Epithelial cell of esophagus (primary cell): ENCODE measurements around the gene EPS15.

ENCODE experiments used
- DNase-seq: peaks from one replicate; pipeline ENCODE4 v3.0.0; 2010; ENCODE audit warnings: low read depth
- H3K4me3 ChIP-seq: 2 replicates; pipeline ENCODE4 v1.5.1; 2011; ENCODE audit warnings: mild to moderate bottlenecking, low read length, control low read depth
- CTCF ChIP-seq: IDR thresholded peaks from 2 replicates; pipeline ENCODE4 v1.5.1; 2011; ENCODE audit warnings: low read depth, mild to moderate bottlenecking, low read length, control low read depth, inconsistent platforms; ENCODE audit not compliant: insufficient read depth; ENCODE audit errors: missing control alignments

Gene EPS15

DNA sequence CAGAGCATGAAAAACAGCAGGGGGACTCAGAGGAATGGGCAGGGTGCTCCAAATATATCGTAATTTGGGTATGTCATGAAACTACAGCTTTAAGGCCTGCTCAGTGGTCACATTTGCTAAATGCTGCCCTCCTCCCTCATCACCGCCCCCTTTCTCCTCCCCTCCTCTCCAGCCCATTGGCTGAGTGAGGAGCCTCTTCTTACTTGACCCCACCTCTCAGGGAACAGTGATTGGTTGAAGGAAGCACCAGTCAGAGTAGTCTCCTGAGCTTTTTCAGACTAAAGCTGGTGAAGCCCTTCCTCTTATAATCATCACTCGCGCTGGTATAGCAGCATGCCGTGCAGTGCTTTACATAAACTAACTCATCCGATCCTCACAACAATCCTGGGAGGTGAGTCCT lies 178.7 kb downstream of the EPS15 start:
- no peak for TF ChIP-seq CTCF
- no peak overlapping the region for H3K4me3 ChIP-seq
- no peak for DNase-seq

DNA sequence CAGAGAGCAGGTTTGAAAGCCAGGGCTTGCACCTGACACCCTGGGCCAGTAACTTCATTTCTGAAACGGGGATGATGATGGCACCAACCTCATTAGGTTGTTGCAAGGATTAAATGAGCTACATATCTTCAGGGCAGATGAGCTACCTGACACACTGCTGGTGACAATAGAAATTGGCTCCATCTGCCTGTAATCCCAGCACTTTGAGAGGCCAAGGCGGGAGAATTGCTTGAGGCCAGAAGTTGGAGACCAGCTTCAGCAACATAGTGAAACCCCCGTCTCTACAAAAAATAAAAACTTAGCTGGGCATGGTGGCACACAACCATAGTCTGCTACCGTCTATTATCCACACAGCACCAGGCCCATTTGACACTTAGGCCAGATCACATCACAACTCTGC lies 182.4 kb downstream of the EPS15 start:
- no peak overlapping the region for H3K4me3 ChIP-seq
- DNase-seq, result no peak
- no peak for TF ChIP-seq CTCF

GRCh38 chr1:51336004-51336403 lies 183.1 kb downstream of the EPS15 start:
- TF ChIP-seq CTCF, result no peak
- H3K4me3 ChIP-seq, result no peak overlapping the region
- DNase-seq, result no peak

DNA sequence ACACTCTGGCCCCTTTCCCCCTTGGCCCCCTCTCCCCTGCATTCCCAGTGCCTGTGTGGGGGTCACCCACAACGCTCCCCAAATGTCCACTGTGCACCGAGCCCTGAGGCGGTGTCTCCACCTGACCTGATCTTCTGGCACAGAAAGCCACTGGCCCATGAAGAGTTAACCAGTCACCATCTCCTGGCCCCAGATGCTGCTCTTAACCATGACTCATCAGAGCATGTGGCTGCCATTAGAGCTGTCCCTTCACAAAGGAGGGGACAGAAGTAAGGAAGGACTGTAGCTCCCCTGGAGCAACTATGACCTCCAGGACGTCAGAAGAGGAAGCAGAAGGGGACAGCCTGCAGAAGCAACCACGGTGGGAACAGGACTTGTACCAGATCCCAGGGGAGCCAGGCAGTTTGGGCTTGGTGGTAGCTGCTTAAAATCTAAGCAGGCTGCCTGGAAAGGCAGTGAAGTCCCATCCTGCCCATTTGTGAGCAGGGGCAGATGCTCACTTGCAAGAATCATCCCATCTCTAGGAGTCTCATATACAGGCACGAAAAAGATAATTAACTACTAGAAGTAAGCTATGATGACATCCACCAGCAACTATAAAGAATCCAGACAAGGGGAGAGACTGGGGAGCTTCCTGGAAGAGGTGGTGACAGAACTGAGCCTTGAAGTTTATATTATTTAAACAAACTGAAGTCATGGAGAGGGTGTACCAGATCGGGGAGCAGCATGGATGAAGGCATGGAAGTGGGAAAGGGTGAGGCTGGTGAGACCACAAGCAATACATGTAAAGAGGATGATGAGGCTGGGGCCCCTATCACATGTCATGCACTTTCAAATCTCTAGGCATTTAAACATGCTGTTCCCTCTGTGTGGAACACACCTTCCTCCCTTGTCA lies 187.6 kb downstream of the EPS15 start:
- peak; percentile 43 for DNase-seq
- no peak overlapping the region for H3K4me3 ChIP-seq

DNA sequence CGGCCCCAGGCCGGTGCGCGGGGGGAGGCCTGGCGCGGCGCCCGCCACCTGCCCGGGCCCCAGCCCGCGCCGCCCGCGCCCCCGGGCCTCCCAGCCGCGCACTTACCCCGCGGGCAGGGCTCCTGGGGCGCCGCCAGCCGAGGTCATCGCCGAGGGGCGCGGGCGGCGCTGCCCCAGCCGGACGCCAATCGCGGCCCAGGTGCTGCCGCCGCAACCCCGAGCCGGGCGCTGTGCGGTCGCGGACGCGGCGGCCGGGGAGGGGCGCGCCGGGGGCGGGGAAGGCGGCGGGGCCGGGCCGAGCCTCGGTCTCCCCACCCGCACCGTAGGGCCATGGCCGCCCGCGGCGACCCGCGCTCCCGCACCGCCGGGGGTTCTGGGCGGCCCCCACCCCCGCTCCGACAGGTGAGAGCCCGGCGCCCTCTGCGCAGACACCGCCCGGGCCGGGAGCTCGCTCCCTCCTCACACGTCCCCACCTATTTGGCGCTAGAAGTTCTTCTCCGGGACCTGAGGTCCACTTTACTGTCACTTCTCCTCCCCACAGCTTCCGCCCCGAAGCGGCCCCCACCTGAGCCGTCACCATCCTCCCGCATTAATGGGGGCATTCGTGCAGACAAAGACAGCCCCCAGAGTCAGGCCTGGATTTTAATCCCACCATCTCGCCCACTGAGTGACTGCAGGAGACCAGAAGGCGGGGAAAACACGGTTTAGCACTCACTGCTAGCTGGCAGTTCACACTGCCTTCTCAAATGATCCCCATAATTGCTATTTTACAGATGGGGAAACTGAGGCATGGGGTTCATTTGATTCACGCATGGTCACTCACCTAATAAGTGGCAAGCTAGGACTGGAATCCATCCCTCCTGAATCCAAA lies 188.5 kb downstream of the EPS15 start, which contains the start of gene TTC39A:
Gene TTC39A (minus strand): TSS at position 232 of the 871 bp plus-strand sequence. CDS start 85 bp downstream, at position 147.
- TF ChIP-seq CTCF, result no peak
- DNase-seq, result no peak
- peak within 1 kb of the TSS; percentile 32 for H3K4me3 ChIP-seq

More for the DNA sequence above, 187.6 kb downstream of the EPS15 start:
- TF ChIP-seq CTCF, result no peak

DNA sequence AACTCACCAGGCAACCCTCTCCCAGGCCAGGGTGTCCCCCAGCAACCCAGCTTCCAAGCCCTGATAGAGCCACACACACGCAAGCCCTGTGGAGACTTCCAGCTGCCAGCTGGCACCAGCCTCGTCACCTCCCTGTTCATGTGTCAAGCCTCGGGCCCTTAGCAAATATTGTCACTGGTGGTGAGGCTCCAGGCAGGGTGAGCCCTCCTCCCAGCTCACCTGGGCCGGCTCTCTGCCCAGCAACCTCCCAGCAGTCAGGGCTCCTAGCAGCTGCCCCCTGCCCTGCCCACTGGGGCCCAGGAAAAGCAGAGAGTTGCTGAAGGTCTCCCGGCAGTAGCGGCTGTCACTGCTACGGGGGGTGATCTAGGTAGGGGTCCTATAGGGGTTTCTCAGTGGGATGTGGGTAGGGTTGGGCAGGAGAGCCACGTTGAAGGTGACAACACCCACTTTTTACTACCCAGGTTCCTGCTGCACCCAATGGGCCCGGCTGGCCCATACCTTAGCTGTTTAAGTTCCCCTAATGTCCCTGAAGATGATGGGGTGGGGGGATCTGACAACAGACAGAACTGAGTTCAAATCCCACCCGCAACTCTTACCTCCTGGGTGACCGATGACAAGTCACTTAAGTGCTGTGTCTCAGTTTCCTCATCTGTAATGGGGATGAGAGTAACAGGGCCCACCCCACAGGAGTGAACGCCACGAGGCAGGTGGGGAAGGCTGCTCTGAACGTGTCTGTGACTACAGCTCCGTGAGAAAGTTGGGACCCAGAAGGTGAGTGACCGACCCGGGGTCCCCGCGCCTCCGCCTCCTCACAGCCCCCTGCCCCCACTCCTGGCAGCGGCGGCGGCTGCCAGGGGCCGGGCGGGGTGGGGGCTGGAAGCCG lies 189.4 kb downstream of the EPS15 start:
- H3K4me3 ChIP-seq, result peak overlapping the region; percentile 19
- DNase-seq, result no peak
- TF ChIP-seq CTCF, result no peak
